Breast epithelium (tissue), 3 donors: ENCODE results near the gene EPHA2.

Experiments
- POLR2A ChIP-seq: fragments of 450-650 bp; IDR thresholded peaks from one replicate; pipeline ENCODE4 v1.6.1; 2016; ENCODE audit warnings: antibody characterized with exemption, mild to moderate bottlenecking, moderate library complexity
- TF ChIP-seq, protein P1 (sequence below), 3 donors: fragments of 450-650 bp; IDR thresholded peaks; one replicate each; pipeline ENCODE4 v1.5.1; 2016 to 2017; ENCODE audit warnings: antibody characterized with exemption in 3 of 3, mild to moderate bottlenecking in 3 of 3, moderate library complexity in 3 of 3

DNA sequence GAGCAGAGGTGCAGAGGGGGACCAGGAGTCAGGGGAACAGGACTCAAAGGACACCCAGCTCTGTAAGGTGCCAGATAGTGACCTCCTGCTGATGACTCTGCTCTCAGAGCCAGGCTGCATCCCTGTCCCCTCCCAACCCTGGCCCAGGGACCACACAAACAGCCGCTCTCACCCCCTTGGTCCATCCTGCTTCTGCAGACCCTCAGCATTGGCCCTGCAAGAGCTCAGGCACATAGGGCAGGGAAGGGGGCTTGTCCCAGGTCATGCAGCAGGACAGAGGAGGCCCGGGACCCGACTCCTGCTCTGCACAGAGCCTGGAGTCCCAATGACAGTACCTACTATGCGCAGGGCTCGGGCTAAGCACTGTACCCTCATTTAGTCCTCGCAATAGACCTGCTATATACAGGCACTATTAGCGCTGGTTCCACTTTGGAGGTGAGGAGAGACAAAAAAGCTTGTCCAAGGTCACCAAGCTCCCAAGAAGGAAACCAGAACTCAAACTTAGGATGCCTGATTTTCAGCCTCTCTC, 15.7 kb downstream of the EPHA2 start:
- TF ChIP-seq, protein P1, sequence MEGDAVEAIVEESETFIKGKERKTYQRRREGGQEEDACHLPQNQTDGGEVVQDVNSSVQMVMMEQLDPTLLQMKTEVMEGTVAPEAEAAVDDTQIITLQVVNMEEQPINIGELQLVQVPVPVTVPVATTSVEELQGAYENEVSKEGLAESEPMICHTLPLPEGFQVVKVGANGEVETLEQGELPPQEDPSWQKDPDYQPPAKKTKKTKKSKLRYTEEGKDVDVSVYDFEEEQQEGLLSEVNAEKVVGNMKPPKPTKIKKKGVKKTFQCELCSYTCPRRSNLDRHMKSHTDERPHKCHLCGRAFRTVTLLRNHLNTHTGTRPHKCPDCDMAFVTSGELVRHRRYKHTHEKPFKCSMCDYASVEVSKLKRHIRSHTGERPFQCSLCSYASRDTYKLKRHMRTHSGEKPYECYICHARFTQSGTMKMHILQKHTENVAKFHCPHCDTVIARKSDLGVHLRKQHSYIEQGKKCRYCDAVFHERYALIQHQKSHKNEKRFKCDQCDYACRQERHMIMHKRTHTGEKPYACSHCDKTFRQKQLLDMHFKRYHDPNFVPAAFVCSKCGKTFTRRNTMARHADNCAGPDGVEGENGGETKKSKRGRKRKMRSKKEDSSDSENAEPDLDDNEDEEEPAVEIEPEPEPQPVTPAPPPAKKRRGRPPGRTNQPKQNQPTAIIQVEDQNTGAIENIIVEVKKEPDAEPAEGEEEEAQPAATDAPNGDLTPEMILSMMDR (IDR thresholded peaks at IDR 0.05), result no peak
- no peak for TF ChIP-seq POLR2A
